ENCODE measurements around the gene SH3RF2. TPM values are rescaled to one million over a fixed set of nuclear protein-coding genes. Genes with fewer than 3 reads are reported as not detected.

SH3RF2 gene
- total and polyA plus RNA-seq, 2 experiments from 2014 or later = 38.3 to 43.1 TPM

GRCh38 chr5:145898171-145898570, 38.2 kb upstream of the SH3RF2 start:
- Histone ChIP-seq H3K36me3 (no peaks in the 10 kb centered on the region), H3K9me3 (ENCODE audit: low read depth) (no peaks in the 10 kb centered on the region), H3K4me1 (ENCODE audit: low read depth) (no peaks in the 10 kb centered on the region), H3K27ac (no peak overlapping the region), H3K4me3 (no peak overlapping the region), H3K27me3 (no peaks in the 10 kb centered on the region)
- TF ChIP-seq CTCF (IDR thresholded peaks at IDR 0.05; ENCODE audit: low read depth, low read length) = no peak
- no peak for DNase-seq (ENCODE audit: low read depth in 1 of 2, low spot score in 1 of 2)

- no peak for TF ChIP-seq CTCF (IDR thresholded peaks at IDR 0.05; ENCODE audit: low read depth, low read length)
- Histone ChIP-seq H3K4me3 (no peak overlapping the region), H3K27ac (no peak overlapping the region), H3K4me1 (ENCODE audit: low read depth) (no peaks in the 10 kb centered on the region), H3K9me3 (ENCODE audit: low read depth) (no peaks in the 10 kb centered on the region), H3K36me3 (no peaks in the 10 kb centered on the region), H3K27me3 (no peaks in the 10 kb centered on the region)
- no peak for DNase-seq (ENCODE audit: low read depth in 1 of 2, low spot score in 1 of 2)
Measured at GRCh38 chr5:145902421-145902820, 34.0 kb upstream of the SH3RF2 start.

- no peak overlapping the region for H3K4me3 ChIP-seq
- no peaks in the 10 kb centered on the region for H3K27me3 ChIP-seq
- DNase-seq (ENCODE audit: low read depth in 1 of 2, low spot score in 1 of 2) = no peak
- H3K9me3 ChIP-seq (ENCODE audit: low read depth) = no peaks in the 10 kb centered on the region
- no peaks in the 10 kb centered on the region for H3K36me3 ChIP-seq
- peak; percentile 32 for TF ChIP-seq CTCF (IDR thresholded peaks at IDR 0.05; ENCODE audit: low read depth, low read length)
- H3K4me1 ChIP-seq (ENCODE audit: low read depth) = no peaks in the 10 kb centered on the region
- no peak overlapping the region for H3K27ac ChIP-seq
Measured at GRCh38 chr5:145903113-145903512, 33.3 kb upstream of the SH3RF2 start.

- no peak overlapping the region for H3K4me3 ChIP-seq
- DNase-seq (ENCODE audit: low read depth in 1 of 2, low spot score in 1 of 2) = peak in 1 of 2 donors; percentile 86
- no peaks in the 10 kb centered on the region for H3K27me3 ChIP-seq
- no peaks in the 10 kb centered on the region for H3K36me3 ChIP-seq
- no peaks in the 10 kb centered on the region for H3K9me3 ChIP-seq (ENCODE audit: low read depth)
- no peak for TF ChIP-seq CTCF (IDR thresholded peaks at IDR 0.05; ENCODE audit: low read depth, low read length)
- no peaks in the 10 kb centered on the region for H3K4me1 ChIP-seq (ENCODE audit: low read depth)
- H3K27ac ChIP-seq = no peak overlapping the region
Measured at GRCh38 chr5:145903867-145904266, 32.5 kb upstream of the SH3RF2 start.

GRCh38 chr5:145904743-145905142, 31.6 kb upstream of the SH3RF2 start:
- no peak overlapping the region for H3K27ac ChIP-seq

More at GRCh38 chr5:145904743-145905142, 31.6 kb upstream of the SH3RF2 start:
- Histone ChIP-seq H3K36me3 (no peaks in the 10 kb centered on the region), H3K9me3 (ENCODE audit: low read depth) (no peaks in the 10 kb centered on the region), H3K4me3 (no peak overlapping the region), H3K27me3 (no peaks in the 10 kb centered on the region), H3K4me1 (ENCODE audit: low read depth) (no peaks in the 10 kb centered on the region)
- DNase-seq (ENCODE audit: low read depth in 1 of 2, low spot score in 1 of 2) = no peak
- no peak for TF ChIP-seq CTCF (IDR thresholded peaks at IDR 0.05; ENCODE audit: low read depth, low read length)
